A549 (cell line): ENCODE data around the gene KRT35.
"Not testable (repeated sequence)": the region's sequence is repeated elsewhere in the genome, so short reads cannot be mapped to it uniquely, and the experiment has no call there.

Source experiments
- EHMT2 ChIP-seq: fragments of 200-600 bp; sonication (generic); IDR thresholded peaks from 2 replicates; pipeline ENCODE4 v1.6.1; 2016; ENCODE audit warnings: antibody characterized with exemption, low read depth, mild to moderate bottlenecking, moderate library complexity
- MYC ChIP-seq: IDR thresholded peaks from 2 replicates; pipeline ENCODE4 v1.6.1; 2012; ENCODE audit warnings: mild to moderate bottlenecking, inconsistent platforms, low read length, improper control_type of control experiment, borderline replicate concordance
- RNF2 ChIP-seq: fragments of 200-600 bp; sonication (generic); IDR thresholded peaks from 2 replicates; pipeline ENCODE4 v1.6.1; 2016; ENCODE audit warnings: low read depth, mild to moderate bottlenecking, antibody characterized with exemption, moderate library complexity, borderline replicate concordance
- TF ChIP-seq, protein P1 (sequence below): fragments of >200 bp; sonication (Bioruptor Twin); formaldehyde crosslinking; IDR thresholded peaks from 3 replicates; pipeline ENCODE4 v1.5.1; 2016

DNA sequence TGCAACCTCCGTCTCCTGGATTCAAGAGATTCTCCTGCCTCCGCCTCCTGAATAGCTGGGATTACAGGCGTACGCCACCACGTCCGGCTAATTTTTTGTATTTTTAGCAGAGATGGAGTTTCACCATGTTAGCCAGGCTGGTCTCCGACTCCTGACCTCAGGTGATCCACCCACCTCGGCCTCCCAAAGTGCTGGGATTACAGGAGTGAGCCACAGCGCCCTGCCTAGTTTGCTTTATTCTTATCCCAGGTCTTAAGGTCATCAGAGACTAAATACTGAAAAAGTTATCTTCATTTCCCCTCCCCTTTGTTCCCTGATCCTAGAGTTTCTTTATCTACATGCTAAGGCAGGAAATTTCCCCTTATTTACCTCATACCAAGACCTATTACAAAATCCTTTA, 50.6 kb downstream of the KRT35 start:
- TF ChIP-seq RNF2, MYC, EHMT2: not testable (repeated sequence)
- TF ChIP-seq, protein P1, sequence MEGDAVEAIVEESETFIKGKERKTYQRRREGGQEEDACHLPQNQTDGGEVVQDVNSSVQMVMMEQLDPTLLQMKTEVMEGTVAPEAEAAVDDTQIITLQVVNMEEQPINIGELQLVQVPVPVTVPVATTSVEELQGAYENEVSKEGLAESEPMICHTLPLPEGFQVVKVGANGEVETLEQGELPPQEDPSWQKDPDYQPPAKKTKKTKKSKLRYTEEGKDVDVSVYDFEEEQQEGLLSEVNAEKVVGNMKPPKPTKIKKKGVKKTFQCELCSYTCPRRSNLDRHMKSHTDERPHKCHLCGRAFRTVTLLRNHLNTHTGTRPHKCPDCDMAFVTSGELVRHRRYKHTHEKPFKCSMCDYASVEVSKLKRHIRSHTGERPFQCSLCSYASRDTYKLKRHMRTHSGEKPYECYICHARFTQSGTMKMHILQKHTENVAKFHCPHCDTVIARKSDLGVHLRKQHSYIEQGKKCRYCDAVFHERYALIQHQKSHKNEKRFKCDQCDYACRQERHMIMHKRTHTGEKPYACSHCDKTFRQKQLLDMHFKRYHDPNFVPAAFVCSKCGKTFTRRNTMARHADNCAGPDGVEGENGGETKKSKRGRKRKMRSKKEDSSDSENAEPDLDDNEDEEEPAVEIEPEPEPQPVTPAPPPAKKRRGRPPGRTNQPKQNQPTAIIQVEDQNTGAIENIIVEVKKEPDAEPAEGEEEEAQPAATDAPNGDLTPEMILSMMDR, result not testable (repeated sequence)
